OCI-LY3 (cell line): Measurements from ENCODE around the gene TK2.

ENCODE experiments used
- EZH2phosphoT487 ChIP-seq: fragments of 200-600 bp; shearing (Covaris generic); IDR thresholded peaks from 2 replicates; pipeline ENCODE4 v1.6.1; 2018; ENCODE audit warnings: antibody characterized with exemption, mixed run types, low read depth
- TF ChIP-seq, protein P1 (sequence below): fragments of 200-600, 300-600 bp; sonication (generic); IDR thresholded peaks from 2 replicates; pipeline ENCODE4 v1.5.1; 2014; ENCODE audit warnings: antibody characterized with exemption, low read length, low read depth

DNA sequence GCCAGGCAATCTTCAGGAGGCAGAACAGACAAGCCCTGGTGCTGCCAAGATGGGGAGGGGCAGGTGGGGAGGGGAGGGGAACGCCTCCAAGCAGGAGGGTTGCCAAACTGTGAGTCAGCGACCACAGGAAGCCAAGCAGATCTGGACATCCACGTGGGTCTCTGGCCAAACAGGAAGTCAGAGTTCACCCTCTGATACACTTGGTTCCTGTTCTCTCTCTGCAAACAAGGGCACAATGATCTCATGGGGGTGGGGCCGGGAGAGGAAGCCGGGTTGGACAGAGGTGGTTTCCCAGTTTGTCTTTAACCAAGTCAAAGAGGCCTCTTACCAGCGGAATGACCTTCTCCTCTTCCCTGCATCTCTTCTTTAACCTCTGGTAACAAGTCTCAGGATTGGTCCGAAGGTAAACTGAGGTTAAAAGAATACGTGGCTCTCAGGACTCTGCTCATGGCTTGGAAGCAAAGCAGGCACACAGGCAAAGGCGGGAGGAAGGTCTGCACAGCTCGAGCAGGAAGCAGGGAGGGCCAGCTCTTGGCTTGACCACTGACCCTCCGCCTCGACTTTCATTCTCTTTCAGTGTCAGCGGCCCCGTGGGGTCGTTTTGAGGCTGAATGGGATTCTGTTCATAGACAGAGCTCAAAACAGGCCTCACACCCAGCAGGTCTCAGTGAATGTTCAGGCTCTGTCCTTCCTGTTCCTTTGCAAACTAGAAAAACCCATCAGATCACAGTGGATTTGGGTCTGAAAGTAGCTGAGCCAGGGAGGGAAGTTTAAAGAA, 32.9 kb downstream of the TK2 start:
- TF ChIP-seq EZH2phosphoT487 = no peak
- TF ChIP-seq, protein P1, sequence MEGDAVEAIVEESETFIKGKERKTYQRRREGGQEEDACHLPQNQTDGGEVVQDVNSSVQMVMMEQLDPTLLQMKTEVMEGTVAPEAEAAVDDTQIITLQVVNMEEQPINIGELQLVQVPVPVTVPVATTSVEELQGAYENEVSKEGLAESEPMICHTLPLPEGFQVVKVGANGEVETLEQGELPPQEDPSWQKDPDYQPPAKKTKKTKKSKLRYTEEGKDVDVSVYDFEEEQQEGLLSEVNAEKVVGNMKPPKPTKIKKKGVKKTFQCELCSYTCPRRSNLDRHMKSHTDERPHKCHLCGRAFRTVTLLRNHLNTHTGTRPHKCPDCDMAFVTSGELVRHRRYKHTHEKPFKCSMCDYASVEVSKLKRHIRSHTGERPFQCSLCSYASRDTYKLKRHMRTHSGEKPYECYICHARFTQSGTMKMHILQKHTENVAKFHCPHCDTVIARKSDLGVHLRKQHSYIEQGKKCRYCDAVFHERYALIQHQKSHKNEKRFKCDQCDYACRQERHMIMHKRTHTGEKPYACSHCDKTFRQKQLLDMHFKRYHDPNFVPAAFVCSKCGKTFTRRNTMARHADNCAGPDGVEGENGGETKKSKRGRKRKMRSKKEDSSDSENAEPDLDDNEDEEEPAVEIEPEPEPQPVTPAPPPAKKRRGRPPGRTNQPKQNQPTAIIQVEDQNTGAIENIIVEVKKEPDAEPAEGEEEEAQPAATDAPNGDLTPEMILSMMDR = no peak
